ENCODE measurements around the gene MFSD8. TPM values are rescaled to one million over a fixed set of nuclear protein-coding genes. Genes with fewer than 3 reads are reported as not detected.
"Not testable (repeated sequence)": the region's sequence is repeated elsewhere in the genome, so short reads cannot be mapped to it uniquely, and the experiment has no call there.

Gene MFSD8
- total RNA-seq, 1 donor from 2014 or later: 20.2 TPM

- Mint-ChIP-seq H3K36me3 (ENCODE audit: low read depth) (peaks cover 32% of the 10 kb centered on the region), H3K4me1 (ENCODE audit: low read depth) (peaks cover 20% of the 10 kb centered on the region)
- H3K27me3 Mint-ChIP-seq (ENCODE audit: low read depth); H3K27ac Mint-ChIP-seq; intact Hi-C loops (cut with micrococcal nuclease); H3K4me3 Mint-ChIP-seq (ENCODE audit: low read depth); H3K9me3 Mint-ChIP-seq; DNase-seq (ENCODE audit: low spot score): not testable (repeated sequence)
Measured at GRCh38 chr4:127970925-127971324, 6.0 kb upstream of the MFSD8 start.

GRCh38 chr4:127968586-127968985 lies 3.6 kb upstream of the MFSD8 start:
- Mint-ChIP-seq H3K4me3 (ENCODE audit: low read depth) (no peak overlapping the region), H3K27me3 (ENCODE audit: low read depth) (no peaks in the 10 kb centered on the region)

GRCh38 chr4:127967141-127967775 lies 2.3 kb upstream of the MFSD8 start:
- Mint-ChIP-seq H3K36me3 (ENCODE audit: low read depth) (peaks cover 25% of the 10 kb centered on the region), H3K27me3 (ENCODE audit: low read depth) (no peaks in the 10 kb centered on the region), H3K27ac (no peak overlapping the region), H3K9me3 (no peaks in the 10 kb centered on the region), H3K4me3 (ENCODE audit: low read depth) (peak overlapping the region; percentile 31), H3K4me1 (ENCODE audit: low read depth) (peaks cover 26% of the 10 kb centered on the region)
- intact Hi-C loops (cut with micrococcal nuclease): loop anchor here (10.0 kb wide), 1 partner anchor 1128 kb away; the partner anchor contains the start of genes C4orf33 and SCLT1
- no peak for DNase-seq (ENCODE audit: low spot score)

More at GRCh38 chr4:127968586-127968985, 3.6 kb upstream of the MFSD8 start:
- intact Hi-C loops (cut with micrococcal nuclease): loop anchor here (10.0 kb wide), 1 partner anchor 1126 kb away; the partner anchor contains the start of genes C4orf33 and SCLT1
- peaks cover 19% of the 10 kb centered on the region for H3K4me1 Mint-ChIP-seq (ENCODE audit: low read depth)
- H3K36me3 Mint-ChIP-seq (ENCODE audit: low read depth): peaks cover 22% of the 10 kb centered on the region
- H3K27ac Mint-ChIP-seq: no peak overlapping the region
- DNase-seq (ENCODE audit: low spot score): no peak
- H3K9me3 Mint-ChIP-seq: no peaks in the 10 kb centered on the region

GRCh38 chr4:127965803-127966175 lies 816 bp upstream of the MFSD8 start:
- no peaks in the 10 kb centered on the region for H3K9me3 Mint-ChIP-seq
- peaks cover 26% of the 10 kb centered on the region for H3K4me1 Mint-ChIP-seq (ENCODE audit: low read depth)
- intact Hi-C loops (cut with micrococcal nuclease): loop anchor here (1.0 to 10.0 kb wide), 6 partner anchors 85 to 1129 kb away; partner anchors contain the start of genes C4orf33, HSPA4L, LARP1B and PLK4
- peaks cover 27% of the 10 kb centered on the region for H3K36me3 Mint-ChIP-seq (ENCODE audit: low read depth)
- H3K27ac Mint-ChIP-seq: peak overlapping the region; percentile 93
- H3K4me3 Mint-ChIP-seq (ENCODE audit: low read depth): peak overlapping the region; percentile 95
- H3K27me3 Mint-ChIP-seq (ENCODE audit: low read depth): no peaks in the 10 kb centered on the region
- peak; percentile 63 for DNase-seq (ENCODE audit: low spot score)

GRCh38 chr4:127964426-127965061 lies 429 bp downstream of the MFSD8 start:
- Mint-ChIP-seq H3K4me3 (ENCODE audit: low read depth) (peak overlapping the region; percentile 95), H3K4me1 (ENCODE audit: low read depth) (peaks cover 26% of the 10 kb centered on the region), H3K27ac (peak overlapping the region; percentile 93), H3K36me3 (ENCODE audit: low read depth) (peaks cover 28% of the 10 kb centered on the region)
- DNase-seq (ENCODE audit: low spot score); H3K27me3 Mint-ChIP-seq (ENCODE audit: low read depth); H3K9me3 Mint-ChIP-seq: not testable (repeated sequence)
- intact Hi-C loops (cut with micrococcal nuclease): loop anchor here (1.0 to 10.0 kb wide), 6 partner anchors 84 to 1130 kb away; partner anchors contain the start of genes C4orf33, HSPA4L, LARP1B and PLK4

DNA sequence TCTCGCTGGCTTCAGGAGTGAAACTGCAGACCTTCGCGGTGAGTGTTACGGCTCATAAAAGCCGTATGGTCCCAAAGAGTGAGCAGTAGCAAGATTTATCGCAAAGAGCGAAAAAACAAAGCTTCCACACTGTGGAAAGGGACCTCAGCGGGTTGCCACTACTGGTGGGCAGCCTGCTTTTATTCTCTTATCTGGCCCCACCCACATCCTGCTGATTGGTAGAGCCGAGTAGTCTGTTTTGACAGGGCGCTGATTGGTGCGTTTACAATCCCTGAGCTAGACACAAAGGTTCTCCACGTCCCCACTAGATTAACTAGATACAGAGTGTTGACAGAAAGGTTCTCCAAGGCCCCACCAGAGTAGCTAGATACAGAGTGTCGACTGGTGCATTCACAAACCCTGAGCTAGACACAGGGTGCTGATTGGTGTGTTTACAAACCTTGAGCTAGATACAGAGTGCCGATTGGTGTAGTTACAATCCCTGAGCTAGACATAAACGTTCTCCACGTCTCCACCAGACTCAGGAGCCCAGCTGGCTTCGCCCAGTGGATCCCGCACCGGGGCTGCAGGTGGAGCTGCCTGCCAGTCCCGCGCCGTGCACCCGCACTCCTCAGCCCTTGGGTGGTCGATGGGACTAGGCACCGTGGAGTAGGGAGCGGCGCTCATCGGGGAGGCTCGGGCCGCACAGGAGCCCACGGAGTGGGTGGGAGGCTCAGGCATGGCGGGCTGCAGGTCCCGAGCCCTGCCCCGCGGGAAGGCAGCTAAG lies 1.2 kb downstream of the MFSD8 start:
- not testable (repeated sequence) for H3K27me3 Mint-ChIP-seq (ENCODE audit: low read depth); DNase-seq (ENCODE audit: low spot score); H3K9me3 Mint-ChIP-seq; H3K27ac Mint-ChIP-seq
- intact Hi-C loops (cut with micrococcal nuclease): loop anchor here (2.0 to 10.0 kb wide), 2 partner anchors 181 to 1131 kb away; partner anchors contain the start of genes C4orf33, HSPA4L and SCLT1
- Mint-ChIP-seq H3K4me3 (ENCODE audit: low read depth) (peak overlapping the region; percentile 81), H3K36me3 (ENCODE audit: low read depth) (peaks cover 28% of the 10 kb centered on the region), H3K4me1 (ENCODE audit: low read depth) (peaks cover 26% of the 10 kb centered on the region)

DNA sequence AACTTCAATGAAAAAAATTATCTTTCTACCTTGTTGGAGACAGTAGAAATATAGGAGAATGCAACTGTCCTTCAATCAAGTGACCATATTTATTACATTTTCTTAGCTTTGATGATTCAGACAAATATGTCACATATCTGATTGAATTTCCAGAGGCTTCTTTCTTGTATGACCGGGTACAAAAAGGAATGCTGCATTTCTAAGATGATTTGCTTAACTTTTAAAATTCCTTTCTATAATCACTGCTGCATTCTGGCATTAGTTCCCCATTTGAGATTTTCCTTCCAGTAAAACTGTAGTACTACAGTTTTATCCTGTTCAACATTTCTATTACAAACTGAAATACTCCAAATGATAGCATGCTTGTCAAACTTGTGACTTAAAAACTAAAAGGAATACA lies 5.2 kb downstream of the MFSD8 start:
- Mint-ChIP-seq H3K36me3 (ENCODE audit: low read depth) (peaks cover 24% of the 10 kb centered on the region), H3K27ac (no peak overlapping the region), H3K4me1 (ENCODE audit: low read depth) (peaks cover 11% of the 10 kb centered on the region), H3K4me3 (ENCODE audit: low read depth) (no peak overlapping the region), H3K27me3 (ENCODE audit: low read depth) (no peaks in the 10 kb centered on the region), H3K9me3 (no peaks in the 10 kb centered on the region)
- intact Hi-C loops (cut with micrococcal nuclease): loop anchor here (10.0 kb wide), 1 partner anchor 1135 kb away; the partner anchor contains the start of genes C4orf33 and SCLT1
- DNase-seq (ENCODE audit: low spot score): no peak

- H3K4me1 Mint-ChIP-seq (ENCODE audit: low read depth): peaks cover 2% of the 10 kb centered on the region
- no peak overlapping the region for H3K4me3 Mint-ChIP-seq (ENCODE audit: low read depth)
- intact Hi-C loops (cut with micrococcal nuclease): no loop called here
- H3K27ac Mint-ChIP-seq: no peak overlapping the region
- no peaks in the 10 kb centered on the region for H3K9me3 Mint-ChIP-seq
- H3K36me3 Mint-ChIP-seq (ENCODE audit: low read depth): peaks cover 19% of the 10 kb centered on the region
- DNase-seq (ENCODE audit: low spot score): no peak
- no peaks in the 10 kb centered on the region for H3K27me3 Mint-ChIP-seq (ENCODE audit: low read depth)
Measured at GRCh38 chr4:127957105-127957504, 7.9 kb downstream of the MFSD8 start.

GRCh38 chr4:127936974-127937373 lies 28.0 kb downstream of the MFSD8 start:
- H3K27ac Mint-ChIP-seq: peak overlapping the region; percentile 15
- peaks cover 6% of the 10 kb centered on the region for H3K4me1 Mint-ChIP-seq (ENCODE audit: low read depth)
- peaks cover 13% of the 10 kb centered on the region for H3K36me3 Mint-ChIP-seq (ENCODE audit: low read depth)
- no peak overlapping the region for H3K4me3 Mint-ChIP-seq (ENCODE audit: low read depth)
- no peaks in the 10 kb centered on the region for H3K27me3 Mint-ChIP-seq (ENCODE audit: low read depth)
- H3K9me3 Mint-ChIP-seq: no peaks in the 10 kb centered on the region
- intact Hi-C loops (cut with micrococcal nuclease): no loop called here
- DNase-seq (ENCODE audit: low spot score): no peak

GRCh38 chr4:127931836-127932235 lies 33.1 kb downstream of the MFSD8 start:
- peaks cover 14% of the 10 kb centered on the region for H3K36me3 Mint-ChIP-seq (ENCODE audit: low read depth)
- H3K27me3 Mint-ChIP-seq (ENCODE audit: low read depth); H3K4me1 Mint-ChIP-seq (ENCODE audit: low read depth); intact Hi-C loops (cut with micrococcal nuclease); DNase-seq (ENCODE audit: low spot score); H3K27ac Mint-ChIP-seq; H3K4me3 Mint-ChIP-seq (ENCODE audit: low read depth); H3K9me3 Mint-ChIP-seq: not testable (repeated sequence)

- peaks cover 24% of the 10 kb centered on the region for H3K36me3 Mint-ChIP-seq (ENCODE audit: low read depth)
- no peaks in the 10 kb centered on the region for H3K9me3 Mint-ChIP-seq
- no peaks in the 10 kb centered on the region for H3K4me1 Mint-ChIP-seq (ENCODE audit: low read depth)
- no peaks in the 10 kb centered on the region for H3K27me3 Mint-ChIP-seq (ENCODE audit: low read depth)
- no peak overlapping the region for H3K27ac Mint-ChIP-seq
- intact Hi-C loops (cut with micrococcal nuclease): no loop called here
- DNase-seq (ENCODE audit: low spot score): no peak
- H3K4me3 Mint-ChIP-seq (ENCODE audit: low read depth): no peak overlapping the region
Measured at GRCh38 chr4:127930175-127930574, 34.8 kb downstream of the MFSD8 start.

DNA sequence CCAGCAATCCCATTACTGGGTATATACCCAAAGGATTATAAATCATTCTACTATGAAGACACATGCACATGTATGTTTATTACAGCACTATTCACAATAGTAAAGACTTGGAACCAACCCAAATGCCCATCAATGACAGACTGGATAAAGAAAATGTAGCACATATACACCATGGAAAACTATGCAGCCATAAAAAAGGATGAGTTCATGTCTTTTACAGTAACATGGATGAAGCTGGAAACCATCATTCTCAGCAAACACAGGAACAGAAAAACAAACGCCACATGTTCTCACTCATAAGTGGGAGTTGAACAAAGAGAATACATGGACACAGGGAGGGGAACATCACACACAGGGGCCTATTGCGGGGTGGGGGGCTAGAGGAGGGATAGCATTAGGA lies 39.3 kb downstream of the MFSD8 start:
- H3K4me3 Mint-ChIP-seq (ENCODE audit: low read depth); H3K9me3 Mint-ChIP-seq; intact Hi-C loops (cut with micrococcal nuclease); H3K27ac Mint-ChIP-seq; H3K4me1 Mint-ChIP-seq (ENCODE audit: low read depth); H3K27me3 Mint-ChIP-seq (ENCODE audit: low read depth); DNase-seq (ENCODE audit: low spot score): not testable (repeated sequence)
- H3K36me3 Mint-ChIP-seq (ENCODE audit: low read depth): peaks cover 47% of the 10 kb centered on the region

Measured in activated T-helper 2 cell treated with anti-CD3 and anti-CD28 coated beads, Interferon-gamma antibody, Interleukin-2, Interleukin-4, amounts not matched to agents 10 μg/mL and 5 μg/mL and 100 μg/mL, durations not matched to agents 14 hours and 24 hours and 36 hours (primary cell).